A549 (cell line): ENCODE data around the gene TGIF1. TPM values are rescaled to one million over a fixed set of nuclear protein-coding genes. Genes with fewer than 3 reads are reported as not detected.

ENCODE experiments used
- ATAC-seq, 2 experiments: fragments of 200-7000 bp in 1 of 2; fragments of >200 bp in 1 of 2; cut with Nextera tagmentation in 1 of 2; cut with Tn5 transposase in 1 of 2; 3 replicates each; pipeline versions ENCODE4 v1.8.0 to v1.9.1; 2018 to 2020; ENCODE audit warnings: mild to moderate bottlenecking in 1 of 2, moderate library complexity in 1 of 2
- CTCF ChIA-PET: fragments of 300-600 bp; sonication (Branson Sonifier 250); formaldehyde crosslinking; extraction: SDS; loops from one replicate; lab custom pipeline; 2021; ENCODE audit warnings: antibody characterized with exemption, inconsistent platforms; lab: Yijun Ruan, JAX
- POLR2A ChIA-PET: fragments of 350-600 bp; formaldehyde crosslinking; extraction: SDS; loops from one replicate; lab custom pipeline; 2021; ENCODE audit warnings: antibody characterized with exemption, inconsistent platforms; lab: Yijun Ruan, JAX
- DNase-seq, 2 experiments: peaks; one replicate each; pipeline versions ENCODE4 v3.0.0 to v3.0.0-alpha.2; 2011 to 2016; ENCODE audit warnings: low read depth in 1 of 2, low spot score in 1 of 2
- FAIRE-seq: peaks from 2 replicates; lab custom pipeline; 2011; peaks lifted over from hg19 to GRCh38; lab: Jason Lieb, UNC
- H3K27ac ChIP-seq, 2 experiments: fragments of >200 bp; sonication (Bioruptor Twin); formaldehyde crosslinking; 3 replicates each; pipeline ENCODE4 v1.5.1; 2016 to 2017
- H3K4me1 ChIP-seq: fragments of >200 bp; sonication (Bioruptor Twin); formaldehyde crosslinking; 3 replicates; pipeline ENCODE4 v1.6.1; 2016
- H3K4me2 ChIP-seq: fragments of >200 bp; sonication (Bioruptor Twin); formaldehyde crosslinking; 3 replicates; pipeline ENCODE4 v1.6.1; 2016
- H3K4me3 ChIP-seq: fragments of >200 bp; sonication (Bioruptor Twin); formaldehyde crosslinking; 3 replicates; pipeline ENCODE4 v1.5.1; 2016
- H3K9me3 ChIP-seq: fragments of >200 bp; sonication (Bioruptor Twin); formaldehyde crosslinking; 3 replicates; pipeline ENCODE4 v1.6.1; 2016
- CTCF ChIP-seq: fragments of >200 bp; sonication (Bioruptor Twin); formaldehyde crosslinking; IDR thresholded peaks from 3 replicates; pipeline ENCODE4 v1.5.1; 2016
- EHF ChIP-seq: fragments of 250-450 bp; sonication (Bioruptor Pico); IDR thresholded peaks from 2 replicates; pipeline ENCODE4 v1.5.0; 2020; ENCODE audit warnings: mild to moderate bottlenecking
- ESRRA ChIP-seq: fragments of 150-350 bp; IDR thresholded peaks from 2 replicates; pipeline ENCODE4 v1.6.1; 2014; ENCODE audit warnings: mild to moderate bottlenecking, low read length, borderline replicate concordance
- FOSL2 ChIP-seq, 2 experiments: fragments of 450-650 bp in 1 of 2; fragments of >200 bp in 1 of 2; sonication (Bioruptor Twin) in 1 of 2; formaldehyde crosslinking; IDR thresholded peaks; 2 replicates each; pipeline versions ENCODE4 v1.5.0 to v1.6.1; 2016 to 2020; ENCODE audit warnings: mild to moderate bottlenecking in 1 of 2, moderate library complexity in 1 of 2
- GATA3 ChIP-seq: IDR thresholded peaks from 2 replicates; pipeline ENCODE4 v1.6.1; 2012; ENCODE audit warnings: borderline replicate concordance
- HDAC2 ChIP-seq: fragments of 200-600 bp; sonication (generic); IDR thresholded peaks from 2 replicates; pipeline ENCODE4 v1.6.1; 2016
- HOXA7 ChIP-seq: fragments of 250-450 bp; sonication (Bioruptor Pico); IDR thresholded peaks from 2 replicates; pipeline ENCODE4 v1.5.0; 2020; ENCODE audit warnings: mild to moderate bottlenecking, moderate library complexity
- JUN ChIP-seq, 2 experiments: fragments of >200 bp; sonication (Bioruptor Twin); formaldehyde crosslinking; IDR thresholded peaks; 2 replicates in 1 of 2; 3 replicates in 1 of 2; pipeline ENCODE4 v1.6.1; 2016 to 2017
- MAFK ChIP-seq: fragments of 450-650 bp; IDR thresholded peaks from 2 replicates; pipeline ENCODE4 v1.6.1; 2014; ENCODE audit not compliant: partially characterized antibody
- MAX ChIP-seq: IDR thresholded peaks from 2 replicates; pipeline ENCODE4 v1.6.1; 2012
- PHF8 ChIP-seq: fragments of 200-600 bp; sonication (generic); IDR thresholded peaks from 2 replicates; pipeline ENCODE4 v1.6.1; 2016; ENCODE audit warnings: low read depth, mild to moderate bottlenecking, antibody characterized with exemption, moderate library complexity, borderline replicate concordance
- RAD21 ChIP-seq, 2 experiments: fragments of >200 bp in 1 of 2; sonication (Bioruptor Twin) in 1 of 2; formaldehyde crosslinking in 1 of 2; IDR thresholded peaks in 1 of 2; conservative IDR thresholded peaks in 1 of 2; 2 replicates in 1 of 2; 3 replicates in 1 of 2; pipeline ENCODE4 v1.6.1; 2012 to 2018; ENCODE audit warnings: inconsistent platforms in 1 of 2
- REST ChIP-seq: fragments of 200-600 bp; sonication (generic); IDR thresholded peaks from 2 replicates; pipeline ENCODE4 v1.6.1; 2016; ENCODE audit warnings: antibody characterized with exemption, mild to moderate bottlenecking, moderate library complexity
- SMC3 ChIP-seq: fragments of >200 bp; sonication (Bioruptor Twin); formaldehyde crosslinking; IDR thresholded peaks from 3 replicates; pipeline ENCODE4 v1.6.1; 2018; ENCODE audit warnings: inconsistent platforms
- TFCP2L1 ChIP-seq: fragments of 250-450 bp; sonication (Bioruptor Pico); IDR thresholded peaks from 2 replicates; pipeline ENCODE4 v1.5.0; 2021; ENCODE audit warnings: mild to moderate bottlenecking
- USF2 ChIP-seq: fragments of 450-650 bp; IDR thresholded peaks from 2 replicates; pipeline ENCODE4 v1.6.1; 2014; ENCODE audit warnings: antibody characterized with exemption
- WGBS: methylation state at CpG from one replicate; pipeline ENCODE4 v1.1.6; 2017; ENCODE audit errors: missing lambda C conversion rate; 5-methylcytosine and 5-hydroxymethylcytosine counted together
- polyA plus RNA-seq, 4 experiments: library from polyadenylated mRNA; depleted of rRNA in 3 of 4; stranded (reverse); fragments of >200 nt; fragmentation: RNase III in 1 of 4; extraction: RNeasy Plus Mini Kit Qiagen cat#74134 plus additional on column Dnase treatment in 1 of 4; gene quantifications; 2 replicates in 3 of 4; 3 replicates in 1 of 4; pipeline ENCODE4 v1.2.3, GENCODE V29; 2011 to 2017

TGIF1 gene
- polyA plus RNA-seq, 2 of the 4 experiments (the other 2 are of a cell fraction) = 160 to 174 TPM

GRCh38 chr18:3453540-3454364 is 3.8 kb downstream of the TGIF1 start:
- CTCF ChIA-PET = interaction anchor here (0.6 to 11.1 kb wide), 23 partner anchors 8 to 416 kb away, joined by 3 to 109 read pairs (median 4); no protein-coding TSS in a partner anchor
- peak in 1 of 2 experiments; percentile 76 for DNase-seq
- H3K4me1 ChIP-seq = peaks cover 22% of the 10 kb centered on the region
- under 1% methylated on average over 12 of the region's 21 CpGs for WGBS
- no peak for ATAC-seq
- TF ChIP-seq HOXA7 (CRISPR knock-in tag) = peak; percentile 54; the same call in 1 of the 2 replicates
- peak; percentile 56 for TF ChIP-seq MAX
- TF ChIP-seq REST = no peak
- TF ChIP-seq ESRRA = no peak
- peak; percentile 38 for TF ChIP-seq GATA3
- TF ChIP-seq JUN (IDR thresholded peaks at IDR 0.05) = peak; percentile 18 to 33; a peak in 3 of 5 replicates
- TF ChIP-seq, all 56 proteins: peak for 4
- no peak for FAIRE-seq
- Histone ChIP-seq H3K27ac (peak overlapping the region; percentile 98 to 100), H3K4me3 (peak overlapping the region; percentile 93), H3K9me3 (no peaks in the 10 kb centered on the region), H3K4me2 (peak overlapping the region; percentile 98)
- POLR2A ChIA-PET = interaction anchor here (0.7 to 11.5 kb wide), 13 partner anchors 7 to 212 kb away, joined by 3 to 146 read pairs (median 5); partner anchors contain the start of gene MYL12A

GRCh38 chr18:3454365-3455089 is 4.6 kb downstream of the TGIF1 start:
- DNase-seq (peak in 1 of 2 experiments; percentile 80), FAIRE-seq (no peak), ATAC-seq (no peak)
- Histone ChIP-seq H3K4me3 (peak overlapping the region; percentile 93), H3K4me1 (peaks cover 26% of the 10 kb centered on the region), H3K9me3 (no peaks in the 10 kb centered on the region), H3K4me2 (peak overlapping the region; percentile 98), H3K27ac (peak overlapping the region; percentile 98 to 100)
- TF ChIP-seq RAD21 (conservative IDR thresholded peaks at IDR 0.05 in 1 of 2, IDR thresholded peaks at IDR 0.05 in 1 of 2) (peak; percentile 38 to 54; a peak in 4 of 5 replicates), PHF8 (no peak), SMC3 (peak; percentile 44; the same call in 2 of the 3 replicates), CTCF (peak; percentile 53), JUN (IDR thresholded peaks at IDR 0.05) (0 out of 5 replicates have a peak, but pooled peaks of 1 of the 2 experiments have one; percentile 11), FOSL2 (IDR thresholded peaks at IDR 0.05) (no peak), FOSL2 (CRISPR knock-in tag; IDR thresholded peaks at IDR 0.05) (0 out of 2 replicates have a peak, but pooled peaks have one; percentile 13), USF2 (no peak), TFCP2L1 (CRISPR knock-in tag) (peak; percentile 41; the same call in 1 of the 2 replicates), EHF (CRISPR knock-in tag) (0 out of 2 replicates have a peak, but pooled peaks have one; percentile 35), HOXA7 (CRISPR knock-in tag) (0 out of 2 replicates have a peak, but pooled peaks have one; percentile 25), MAX (peak; percentile 23; the same call in 1 of the 2 replicates), MAFK (peak; percentile 86), HDAC2 (no peak)
- ChIA-PET POLR2A (interaction anchor here (0.6 to 11.5 kb wide), 12 partner anchors 8 to 212 kb away, joined by 3 to 146 read pairs (median 5); no protein-coding TSS in a partner anchor), CTCF (interaction anchor here (0.7 to 11.1 kb wide), 25 partner anchors 9 to 415 kb away, joined by 3 to 109 read pairs (median 4); no protein-coding TSS in a partner anchor)
- WGBS = under 1% methylated on average over 4 of the region's 4 CpGs
